ENCODE data around the gene DNAH5.

Gene DNAH5

DNA sequence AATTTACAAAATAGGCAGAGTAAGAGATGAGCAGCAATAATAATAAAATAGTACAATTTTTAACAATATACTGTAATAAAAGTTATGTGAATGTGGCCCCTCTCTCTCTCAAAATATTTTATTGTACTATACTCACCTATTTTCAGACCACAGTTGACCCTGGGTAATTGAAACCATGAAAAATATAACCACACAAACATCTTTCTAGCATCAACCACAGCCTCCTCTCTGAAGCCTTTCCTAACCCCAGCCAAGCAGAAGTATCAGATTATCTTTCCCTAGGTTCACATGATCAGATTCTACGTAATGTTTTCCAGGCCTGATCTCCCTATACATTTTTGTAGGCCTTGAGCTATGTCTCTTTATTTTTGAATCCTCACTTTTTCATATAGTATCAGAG lies 35.2 kb downstream of the DNAH5 start:
- TF ChIP-seq ZFX (IDR thresholded peaks at IDR 0.05): no peak
- TF ChIP-seq, protein P1, sequence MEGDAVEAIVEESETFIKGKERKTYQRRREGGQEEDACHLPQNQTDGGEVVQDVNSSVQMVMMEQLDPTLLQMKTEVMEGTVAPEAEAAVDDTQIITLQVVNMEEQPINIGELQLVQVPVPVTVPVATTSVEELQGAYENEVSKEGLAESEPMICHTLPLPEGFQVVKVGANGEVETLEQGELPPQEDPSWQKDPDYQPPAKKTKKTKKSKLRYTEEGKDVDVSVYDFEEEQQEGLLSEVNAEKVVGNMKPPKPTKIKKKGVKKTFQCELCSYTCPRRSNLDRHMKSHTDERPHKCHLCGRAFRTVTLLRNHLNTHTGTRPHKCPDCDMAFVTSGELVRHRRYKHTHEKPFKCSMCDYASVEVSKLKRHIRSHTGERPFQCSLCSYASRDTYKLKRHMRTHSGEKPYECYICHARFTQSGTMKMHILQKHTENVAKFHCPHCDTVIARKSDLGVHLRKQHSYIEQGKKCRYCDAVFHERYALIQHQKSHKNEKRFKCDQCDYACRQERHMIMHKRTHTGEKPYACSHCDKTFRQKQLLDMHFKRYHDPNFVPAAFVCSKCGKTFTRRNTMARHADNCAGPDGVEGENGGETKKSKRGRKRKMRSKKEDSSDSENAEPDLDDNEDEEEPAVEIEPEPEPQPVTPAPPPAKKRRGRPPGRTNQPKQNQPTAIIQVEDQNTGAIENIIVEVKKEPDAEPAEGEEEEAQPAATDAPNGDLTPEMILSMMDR (conservative IDR thresholded peaks at IDR 0.05): no peak
- H3K27ac ChIP-seq: no peak overlapping the region

DNA sequence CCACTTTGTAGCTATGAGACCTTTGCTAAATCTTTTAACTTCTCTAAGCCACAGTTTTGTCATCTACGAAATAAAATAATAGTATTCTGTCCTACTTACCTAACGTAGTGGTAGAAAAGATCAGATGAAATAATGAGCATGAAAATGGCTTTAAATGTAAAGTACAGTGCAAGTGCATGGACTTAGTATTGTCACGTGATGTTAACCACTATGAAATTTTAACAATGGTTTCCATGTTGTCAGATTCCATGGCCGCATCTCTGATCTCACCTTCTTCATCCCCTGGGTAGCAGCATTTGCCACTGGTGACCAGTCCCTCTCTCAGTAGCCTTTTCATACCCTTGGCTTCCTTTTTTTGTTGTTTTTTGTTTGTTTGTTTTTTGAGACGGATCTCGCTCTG lies 45.9 kb downstream of the DNAH5 start:
- TF ChIP-seq, protein P1 (conservative IDR thresholded peaks at IDR 0.05): no peak
- no peak for TF ChIP-seq ZFX (IDR thresholded peaks at IDR 0.05)
- no peak overlapping the region for H3K27ac ChIP-seq

DNA sequence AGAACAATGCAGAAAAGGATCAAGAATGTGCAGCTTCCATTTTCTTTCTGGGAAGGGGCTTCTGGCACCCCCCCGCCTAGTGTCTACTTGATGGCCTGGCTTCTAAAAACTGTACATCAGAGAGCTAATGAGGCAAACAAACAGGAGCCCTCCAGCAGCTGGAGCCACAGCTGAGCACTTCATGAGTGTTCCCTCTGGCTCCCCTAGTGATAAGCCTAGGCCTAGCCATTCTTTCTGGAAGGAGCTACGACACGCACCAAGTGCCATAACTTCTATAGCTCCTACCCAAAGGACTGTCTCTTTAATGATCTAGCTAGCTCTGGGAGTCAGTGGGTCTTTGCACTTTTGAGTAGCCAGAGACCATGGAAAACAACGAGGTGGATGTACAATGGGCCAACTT lies 66.1 kb downstream of the DNAH5 start:
- TF ChIP-seq, protein P1 (conservative IDR thresholded peaks at IDR 0.05): no peak; the same call in 1 of the 2 replicates
- TF ChIP-seq ZFX (IDR thresholded peaks at IDR 0.05): no peak
- no peak overlapping the region for H3K27ac ChIP-seq

DNA sequence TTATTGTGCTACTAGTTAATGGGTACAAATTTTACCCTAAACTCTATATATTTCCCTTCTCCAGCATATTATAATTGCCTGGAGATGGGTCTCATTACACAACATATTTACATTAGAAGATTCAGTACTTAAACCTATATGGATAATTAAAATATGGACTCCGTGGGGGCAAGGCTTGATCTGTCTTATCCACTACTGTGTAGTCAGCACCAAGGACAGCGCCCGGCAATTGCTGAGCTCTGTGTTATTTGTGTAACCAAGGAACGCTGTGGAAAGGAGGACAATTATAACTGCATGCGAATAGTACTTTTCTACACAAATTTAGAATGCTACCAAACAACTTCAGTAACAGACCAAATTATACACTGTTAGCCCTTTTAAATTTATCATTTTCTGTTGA lies 77.7 kb downstream of the DNAH5 start:
- no peak overlapping the region for H3K27ac ChIP-seq
- TF ChIP-seq, protein P1 (conservative IDR thresholded peaks at IDR 0.05): no peak
- no peak for TF ChIP-seq ZFX (IDR thresholded peaks at IDR 0.05)

DNA sequence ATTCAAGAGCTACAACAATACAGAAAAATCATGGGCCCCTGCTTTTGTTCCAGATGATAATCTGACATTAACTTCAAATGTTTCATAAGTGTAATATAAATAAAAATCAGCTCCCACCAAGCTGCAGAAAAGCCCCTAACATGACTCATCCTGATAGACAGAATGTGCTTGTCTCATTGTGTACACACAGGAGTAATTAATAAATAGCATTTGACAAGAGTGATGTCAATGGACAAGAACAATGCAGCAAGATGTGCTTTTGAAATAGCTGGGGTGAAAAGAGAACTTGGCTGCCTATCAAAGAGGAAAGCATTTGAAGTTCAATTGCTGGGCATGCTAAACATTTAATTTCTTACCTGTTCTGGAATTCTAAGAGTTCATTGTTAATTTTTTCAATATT lies 79.2 kb downstream of the DNAH5 start:
- no peak overlapping the region for H3K27ac ChIP-seq
- TF ChIP-seq, protein P1 (conservative IDR thresholded peaks at IDR 0.05): no peak
- TF ChIP-seq ZFX (IDR thresholded peaks at IDR 0.05): no peak

DNA sequence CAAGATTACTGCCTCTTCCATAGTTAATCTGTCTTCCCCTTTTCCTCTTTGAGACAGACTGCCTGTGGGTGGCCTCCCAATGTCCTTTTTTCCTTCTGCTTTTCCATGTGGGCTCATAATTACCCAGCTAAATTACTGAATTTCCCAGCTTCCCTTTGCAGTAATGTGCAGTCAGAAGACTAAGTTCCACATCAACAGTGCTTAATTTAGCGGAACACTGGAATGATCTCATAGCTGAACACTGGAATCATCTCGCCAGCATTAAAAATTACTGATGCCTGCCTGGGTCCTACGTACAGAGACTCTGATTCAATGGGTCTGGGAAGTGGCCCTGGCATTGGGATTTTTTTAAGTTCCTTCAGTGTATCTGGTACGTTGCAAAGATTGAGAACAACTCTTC lies 84.3 kb downstream of the DNAH5 start:
- TF ChIP-seq ZFX (IDR thresholded peaks at IDR 0.05): no peak
- TF ChIP-seq, protein P1 (conservative IDR thresholded peaks at IDR 0.05): no peak
- H3K27ac ChIP-seq: no peak overlapping the region

DNA sequence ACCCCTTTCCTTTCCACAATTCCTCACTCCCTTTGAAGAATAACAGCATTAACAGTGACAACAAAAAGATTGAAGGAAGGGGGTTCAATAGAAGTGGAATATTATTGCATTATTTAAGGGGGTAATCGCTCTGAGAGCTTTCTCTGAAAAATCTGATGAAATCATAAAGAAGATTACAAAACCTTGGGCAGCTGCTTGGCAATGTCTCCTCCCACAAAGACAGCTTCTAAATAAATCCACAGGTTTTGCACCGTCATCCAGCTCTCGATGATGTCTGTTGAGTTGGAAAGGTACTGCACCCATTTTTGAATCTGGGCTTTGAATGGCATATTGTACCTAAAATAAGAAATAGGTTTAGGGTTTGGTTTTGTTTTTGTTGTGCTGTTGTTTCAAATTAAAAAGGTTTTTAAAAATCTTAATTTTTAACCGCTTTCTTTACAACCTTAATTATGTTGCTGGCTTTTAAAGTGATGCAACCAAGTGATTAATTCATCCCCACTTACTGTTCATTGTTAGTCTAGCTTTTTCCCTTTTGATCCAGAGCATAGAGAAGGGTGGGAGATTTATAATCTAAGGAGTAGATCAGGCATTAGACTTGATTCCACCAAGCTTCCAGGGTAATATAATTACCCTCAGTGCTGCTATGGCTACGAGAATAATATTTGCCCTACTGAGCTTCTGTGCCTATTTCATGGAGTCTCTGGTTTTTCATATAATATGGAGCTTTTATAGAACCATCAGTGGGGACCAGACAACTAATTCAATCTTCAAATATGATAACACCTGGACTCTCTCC lies 85.0 kb downstream of the DNAH5 start:
- TF ChIP-seq, protein P1 (conservative IDR thresholded peaks at IDR 0.05): no peak
- no peak for TF ChIP-seq ZFX (IDR thresholded peaks at IDR 0.05)
- H3K27ac ChIP-seq: no peak overlapping the region

Measured in C4-2B (cell line).